ENCODE measurements around the gene PLA2G7. TPM values are rescaled to one million over a fixed set of nuclear protein-coding genes. Genes with fewer than 3 reads are reported as not detected.
"Not testable (repeated sequence)": the region's sequence is repeated elsewhere in the genome, so short reads cannot be mapped to it uniquely, and the experiment has no call there.

PLA2G7 gene
- polyA plus RNA-seq, 2 donors = 0.12 TPM

DNA sequence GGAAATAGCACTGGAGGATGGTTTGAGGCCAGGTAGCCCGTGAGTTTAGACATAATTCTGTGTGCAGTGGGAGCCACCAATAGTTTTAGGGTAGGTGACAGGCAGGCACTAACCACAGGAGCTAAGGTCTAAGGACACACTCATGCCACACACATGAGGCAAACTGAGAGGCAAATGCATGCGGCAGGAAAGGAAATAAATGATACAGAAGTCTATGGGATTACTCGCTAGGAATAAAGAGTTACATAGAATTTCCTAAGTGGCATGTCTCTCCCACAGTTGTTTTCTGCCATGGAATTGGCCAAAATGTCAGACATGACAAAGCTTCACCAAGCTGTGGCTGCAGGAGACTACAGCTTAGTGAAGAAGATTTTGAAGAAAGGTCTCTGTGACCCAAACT lies 16.5 kb upstream of the PLA2G7 start:
- WGBS, 2 donors = 60 to 69% methylated on average over 3 of the region's 3 CpGs
- Histone ChIP-seq H3K4me1 (ENCODE audit: control insufficient read depth in 2 of 2, insufficient read depth in 2 of 2, low read length in 1 of 2) (no peaks in the 10 kb centered on the region), H3K36me3 (ENCODE audit: control insufficient read depth in 2 of 2, insufficient read depth in 2 of 2, low read length in 1 of 2) (no peaks in the 10 kb centered on the region), H3K27me3 (ENCODE audit: control insufficient read depth in 1 of 2, insufficient read depth in 2 of 2, low read length in 2 of 2) (no peaks in the 10 kb centered on the region), H3K4me3 (ENCODE audit: low read depth in 1 of 2, low read length in 2 of 2) (no peak overlapping the region), H3K27ac (ENCODE audit: low read depth in 2 of 2, low read length in 1 of 2) (no peak overlapping the region), H3K9me3 (ENCODE audit: control insufficient read depth in 2 of 2, insufficient read depth in 1 of 2, low read depth in 1 of 2, low read length in 1 of 2) (no peaks in the 10 kb centered on the region)

DNA sequence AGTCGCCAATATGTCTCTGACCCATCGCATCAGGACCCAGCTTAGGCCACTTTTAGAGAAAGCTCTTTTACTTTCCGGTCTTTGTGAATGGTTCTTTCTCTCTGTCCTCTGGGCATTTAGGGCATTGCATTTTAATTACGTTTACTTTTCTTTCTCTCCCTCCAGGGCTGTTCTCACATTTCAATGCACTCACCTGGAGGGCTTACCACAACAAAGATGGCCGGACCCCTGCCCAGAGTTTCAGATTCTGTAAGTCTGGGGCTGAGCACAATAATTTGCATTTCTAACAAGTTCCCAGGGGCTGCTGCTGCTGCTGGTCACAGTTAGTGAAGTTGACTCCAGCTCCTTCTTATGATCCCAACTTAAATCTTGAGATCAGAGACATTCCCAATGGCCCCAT lies 14.6 kb upstream of the PLA2G7 start:
- Histone ChIP-seq H3K27ac (ENCODE audit: low read depth in 2 of 2, low read length in 1 of 2) (no peak overlapping the region), H3K27me3 (ENCODE audit: control insufficient read depth in 1 of 2, insufficient read depth in 2 of 2, low read length in 2 of 2) (no peaks in the 10 kb centered on the region), H3K36me3 (ENCODE audit: control insufficient read depth in 2 of 2, insufficient read depth in 2 of 2, low read length in 1 of 2) (no peaks in the 10 kb centered on the region), H3K4me3 (ENCODE audit: low read depth in 1 of 2, low read length in 2 of 2) (no peak overlapping the region), H3K4me1 (ENCODE audit: control insufficient read depth in 2 of 2, insufficient read depth in 2 of 2, low read length in 1 of 2) (no peaks in the 10 kb centered on the region), H3K9me3 (ENCODE audit: control insufficient read depth in 2 of 2, insufficient read depth in 1 of 2, low read depth in 1 of 2, low read length in 1 of 2) (no peaks in the 10 kb centered on the region)
- WGBS, 2 donors = 74 to 83% methylated on average over 5 of the region's 5 CpGs

DNA sequence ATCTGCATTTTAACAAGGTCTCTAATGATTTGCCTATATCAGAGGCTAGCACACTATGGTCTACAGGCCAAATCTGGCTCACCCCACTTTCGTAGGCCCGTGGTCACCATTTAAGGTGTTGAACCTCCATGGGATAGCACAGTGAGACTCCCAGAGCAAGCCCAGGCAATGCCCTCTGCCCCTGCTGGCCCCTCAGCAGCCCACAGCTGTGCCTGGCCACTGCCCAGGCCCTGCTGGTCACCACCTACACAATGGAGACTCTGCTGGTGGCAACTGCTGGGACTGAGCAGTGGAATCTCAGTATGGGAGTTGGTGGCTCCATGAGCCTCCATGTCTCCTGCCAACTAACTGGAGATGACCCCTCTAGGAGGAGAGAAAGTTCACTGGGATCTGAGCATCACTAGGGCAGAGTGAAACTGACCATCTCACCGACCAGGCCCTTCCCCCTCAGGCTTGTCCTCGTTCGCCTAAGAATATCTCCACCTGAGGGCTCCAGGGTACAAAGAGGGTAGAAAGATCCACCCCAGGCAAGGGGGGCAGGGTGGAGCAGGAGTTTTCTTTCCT lies 13.8 kb upstream of the PLA2G7 start:
- no peak overlapping the region for H3K27ac ChIP-seq (ENCODE audit: low read depth in 2 of 2, low read length in 1 of 2)
- H3K27me3 ChIP-seq (ENCODE audit: control insufficient read depth in 1 of 2, insufficient read depth in 2 of 2, low read length in 2 of 2) = no peaks in the 10 kb centered on the region
- H3K4me1 ChIP-seq (ENCODE audit: control insufficient read depth in 2 of 2, insufficient read depth in 2 of 2, low read length in 1 of 2) = no peaks in the 10 kb centered on the region
- WGBS, 2 donors = 90 to 91% methylated on average over 5 of the region's 5 CpGs
- no peaks in the 10 kb centered on the region for H3K36me3 ChIP-seq (ENCODE audit: control insufficient read depth in 2 of 2, insufficient read depth in 2 of 2, low read length in 1 of 2)
- H3K4me3 ChIP-seq (ENCODE audit: low read depth in 1 of 2, low read length in 2 of 2) = no peak overlapping the region
- H3K9me3 ChIP-seq (ENCODE audit: control insufficient read depth in 2 of 2, insufficient read depth in 1 of 2, low read depth in 1 of 2, low read length in 1 of 2) = no peaks in the 10 kb centered on the region

DNA sequence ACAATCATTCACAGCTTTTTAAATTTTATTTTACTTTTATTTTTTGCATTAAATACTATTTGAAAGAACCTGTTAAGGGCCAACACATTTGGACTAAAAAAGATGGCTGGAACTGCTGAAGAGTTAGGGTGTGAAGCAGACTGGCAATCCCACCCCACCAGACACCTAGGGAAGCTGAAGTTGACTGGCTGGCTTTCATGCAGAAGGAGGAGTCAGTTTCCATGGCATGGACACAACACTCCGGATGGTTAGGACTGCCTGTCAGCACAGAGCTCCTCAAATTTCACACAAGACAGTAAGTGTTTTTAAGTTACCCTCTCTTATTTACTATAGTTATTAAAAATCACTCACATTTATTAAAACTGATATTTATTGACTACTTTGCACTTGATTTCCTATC lies 11.5 kb upstream of the PLA2G7 start, which contains the start of gene ANKRD66:
ANKRD66 (plus strand) TSS at position 238 of the 400 bp plus-strand sequence. CDS start 5,016 bp downstream, outside the sequence.
- Histone ChIP-seq H3K4me1 (ENCODE audit: control insufficient read depth in 2 of 2, insufficient read depth in 2 of 2, low read length in 1 of 2) (no peaks in the 10 kb centered on the region), H3K27ac (ENCODE audit: low read depth in 2 of 2, low read length in 1 of 2) (no peak within 1 kb of the TSS), H3K27me3 (ENCODE audit: control insufficient read depth in 1 of 2, insufficient read depth in 2 of 2, low read length in 2 of 2) (no peaks in the 10 kb centered on the region), H3K4me3 (ENCODE audit: low read depth in 1 of 2, low read length in 2 of 2) (no peak within 1 kb of the TSS), H3K36me3 (ENCODE audit: control insufficient read depth in 2 of 2, insufficient read depth in 2 of 2, low read length in 1 of 2) (no peaks in the 10 kb centered on the region), H3K9me3 (ENCODE audit: control insufficient read depth in 2 of 2, insufficient read depth in 1 of 2, low read depth in 1 of 2, low read length in 1 of 2) (no peaks in the 10 kb centered on the region)
- WGBS, 2 donors = 52 to 73% methylated on average over 1 of the region's 1 CpG

DNA sequence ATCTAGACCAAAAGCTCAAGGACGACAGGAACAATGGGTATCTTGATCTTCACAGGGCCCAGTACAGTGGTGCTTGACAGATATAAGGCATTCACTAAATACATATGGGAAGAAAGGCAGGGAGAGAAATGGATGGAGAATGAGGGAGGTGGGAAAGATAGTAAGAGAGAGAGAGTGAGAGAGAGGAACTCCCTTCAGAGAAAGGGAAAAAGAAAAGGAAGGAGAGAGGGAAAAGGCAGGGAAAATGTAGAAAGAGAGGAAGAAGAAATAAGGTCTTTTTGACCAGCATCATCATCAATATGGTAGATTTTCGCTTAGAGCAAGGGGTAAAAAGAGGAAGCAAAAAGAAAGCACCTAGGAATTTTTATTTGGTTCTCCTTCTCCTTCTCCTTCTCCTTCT lies 10.8 kb upstream of the PLA2G7 start:
- Histone ChIP-seq H3K36me3 (ENCODE audit: control insufficient read depth in 2 of 2, insufficient read depth in 2 of 2, low read length in 1 of 2) (no peaks in the 10 kb centered on the region), H3K27me3 (ENCODE audit: control insufficient read depth in 1 of 2, insufficient read depth in 2 of 2, low read length in 2 of 2) (no peaks in the 10 kb centered on the region), H3K4me1 (ENCODE audit: control insufficient read depth in 2 of 2, insufficient read depth in 2 of 2, low read length in 1 of 2) (no peaks in the 10 kb centered on the region), H3K4me3 (ENCODE audit: low read depth in 1 of 2, low read length in 2 of 2) (no peak overlapping the region), H3K9me3 (ENCODE audit: control insufficient read depth in 2 of 2, insufficient read depth in 1 of 2, low read depth in 1 of 2, low read length in 1 of 2) (no peaks in the 10 kb centered on the region), H3K27ac (ENCODE audit: low read depth in 2 of 2, low read length in 1 of 2) (no peak overlapping the region)
- 65 to 66% methylated on average over 2 of the region's 2 CpGs for WGBS, 2 donors

DNA sequence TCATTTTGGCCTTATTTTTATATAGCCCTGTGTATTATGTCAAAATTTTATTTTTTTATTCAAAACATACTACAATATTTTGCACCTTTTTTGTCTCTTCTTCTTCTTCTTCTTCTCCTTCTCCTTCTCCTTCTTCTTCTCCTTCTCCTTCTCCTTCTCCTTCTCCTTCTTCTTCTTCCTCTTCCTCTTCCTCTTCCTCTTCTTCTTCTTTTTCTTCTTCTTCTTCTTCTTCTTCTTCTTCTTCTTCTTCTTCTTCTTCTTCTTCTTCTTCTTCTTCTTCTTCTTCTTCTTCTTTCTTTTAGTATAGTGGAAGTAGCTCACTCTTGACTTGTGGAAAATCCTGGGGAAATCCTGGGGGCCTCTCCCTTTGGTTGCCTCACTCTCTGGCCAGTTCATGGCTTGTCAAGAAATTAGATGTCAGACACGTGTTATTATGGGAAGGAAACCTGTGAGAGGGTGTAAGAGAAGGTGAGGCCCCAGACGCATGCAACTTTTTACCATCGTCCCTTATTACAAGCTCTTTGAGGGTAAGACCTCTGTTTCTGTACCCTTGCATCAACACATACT lies 9.1 kb upstream of the PLA2G7 start:
- WGBS, 2 donors = 75 to 84% methylated on average over 3 of the region's 3 CpGs
- H3K4me3 ChIP-seq (ENCODE audit: low read depth in 1 of 2, low read length in 2 of 2); H3K27ac ChIP-seq (ENCODE audit: low read depth in 2 of 2, low read length in 1 of 2); H3K4me1 ChIP-seq (ENCODE audit: control insufficient read depth in 2 of 2, insufficient read depth in 2 of 2, low read length in 1 of 2); H3K27me3 ChIP-seq (ENCODE audit: control insufficient read depth in 1 of 2, insufficient read depth in 2 of 2, low read length in 2 of 2); H3K9me3 ChIP-seq (ENCODE audit: control insufficient read depth in 2 of 2, insufficient read depth in 1 of 2, low read depth in 1 of 2, low read length in 1 of 2); H3K36me3 ChIP-seq (ENCODE audit: control insufficient read depth in 2 of 2, insufficient read depth in 2 of 2, low read length in 1 of 2): not testable (repeated sequence)

DNA sequence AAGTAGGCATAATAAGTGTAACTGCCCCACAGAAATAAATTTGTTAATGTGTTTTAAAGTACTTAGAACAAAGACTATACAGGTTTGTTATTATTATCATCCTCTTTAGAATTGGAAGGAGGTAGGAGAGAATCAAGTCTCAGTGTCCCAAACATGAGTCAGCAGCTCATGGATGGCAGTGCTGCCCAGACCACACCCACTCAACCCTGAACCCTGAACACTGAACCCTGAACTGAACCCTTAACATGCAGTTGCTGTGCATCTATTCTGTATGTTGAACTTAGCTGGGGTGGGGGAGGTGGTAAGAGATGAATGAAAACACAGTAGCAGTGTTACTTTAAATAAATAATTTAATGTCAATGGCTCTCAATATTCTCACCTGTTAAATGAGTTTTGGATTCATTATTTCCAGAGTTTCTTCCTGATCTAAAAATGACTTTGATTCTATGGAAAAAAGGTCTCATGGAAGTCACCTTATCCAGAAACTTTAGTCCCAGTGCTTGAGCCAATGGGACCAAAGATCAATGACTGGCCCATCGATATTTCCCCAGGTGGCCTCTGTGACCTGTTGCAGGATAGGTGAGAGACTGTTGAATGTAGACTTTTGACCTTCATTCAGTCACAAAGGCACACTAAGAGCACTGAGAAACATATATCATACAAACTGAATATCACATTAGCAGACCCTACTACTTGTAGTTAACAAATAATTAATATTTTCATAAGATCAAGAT lies 8.4 kb upstream of the PLA2G7 start:
- 68 to 86% methylated on average over 1 of the region's 1 CpG for WGBS, 2 donors

DNA sequence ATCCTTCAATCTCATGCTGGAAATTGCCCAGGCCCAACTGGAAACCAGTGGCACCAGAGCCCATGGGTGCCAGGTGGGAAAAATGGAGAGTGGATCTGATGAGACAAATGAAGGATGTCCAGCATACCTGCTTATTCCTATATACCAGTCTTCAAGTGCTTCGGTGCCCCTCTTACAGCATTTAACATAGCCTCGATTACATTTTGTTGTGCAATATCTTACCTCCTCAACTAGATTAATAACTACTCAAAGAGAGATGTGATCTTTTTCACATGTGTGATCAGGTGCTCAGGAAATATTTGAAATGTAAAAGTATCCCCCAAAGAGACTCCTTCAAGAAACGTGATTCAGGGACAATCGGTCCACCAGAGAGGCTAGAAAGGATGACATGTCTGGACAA lies 6.7 kb upstream of the PLA2G7 start:
- H3K4me3 ChIP-seq (ENCODE audit: low read depth in 1 of 2, low read length in 2 of 2) = no peak overlapping the region
- H3K27ac ChIP-seq (ENCODE audit: low read depth in 2 of 2, low read length in 1 of 2) = no peak overlapping the region
- no peaks in the 10 kb centered on the region for H3K27me3 ChIP-seq (ENCODE audit: control insufficient read depth in 1 of 2, insufficient read depth in 2 of 2, low read length in 2 of 2)
- no peaks in the 10 kb centered on the region for H3K9me3 ChIP-seq (ENCODE audit: control insufficient read depth in 2 of 2, insufficient read depth in 1 of 2, low read depth in 1 of 2, low read length in 1 of 2)
- WGBS, 2 donors = 92 to 97% methylated on average over 4 of the region's 4 CpGs
- H3K36me3 ChIP-seq (ENCODE audit: control insufficient read depth in 2 of 2, insufficient read depth in 2 of 2, low read length in 1 of 2) = no peaks in the 10 kb centered on the region
- H3K4me1 ChIP-seq (ENCODE audit: control insufficient read depth in 2 of 2, insufficient read depth in 2 of 2, low read length in 1 of 2) = no peaks in the 10 kb centered on the region

More for the DNA sequence above, 8.4 kb upstream of the PLA2G7 start:
- Histone ChIP-seq H3K27me3 (ENCODE audit: control insufficient read depth in 1 of 2, insufficient read depth in 2 of 2, low read length in 2 of 2) (no peaks in the 10 kb centered on the region), H3K9me3 (ENCODE audit: control insufficient read depth in 2 of 2, insufficient read depth in 1 of 2, low read depth in 1 of 2, low read length in 1 of 2) (no peaks in the 10 kb centered on the region), H3K4me1 (ENCODE audit: control insufficient read depth in 2 of 2, insufficient read depth in 2 of 2, low read length in 1 of 2) (no peaks in the 10 kb centered on the region), H3K27ac (ENCODE audit: low read depth in 2 of 2, low read length in 1 of 2) (no peak overlapping the region), H3K4me3 (ENCODE audit: low read depth in 1 of 2, low read length in 2 of 2) (no peak overlapping the region), H3K36me3 (ENCODE audit: control insufficient read depth in 2 of 2, insufficient read depth in 2 of 2, low read length in 1 of 2) (no peaks in the 10 kb centered on the region)

DNA sequence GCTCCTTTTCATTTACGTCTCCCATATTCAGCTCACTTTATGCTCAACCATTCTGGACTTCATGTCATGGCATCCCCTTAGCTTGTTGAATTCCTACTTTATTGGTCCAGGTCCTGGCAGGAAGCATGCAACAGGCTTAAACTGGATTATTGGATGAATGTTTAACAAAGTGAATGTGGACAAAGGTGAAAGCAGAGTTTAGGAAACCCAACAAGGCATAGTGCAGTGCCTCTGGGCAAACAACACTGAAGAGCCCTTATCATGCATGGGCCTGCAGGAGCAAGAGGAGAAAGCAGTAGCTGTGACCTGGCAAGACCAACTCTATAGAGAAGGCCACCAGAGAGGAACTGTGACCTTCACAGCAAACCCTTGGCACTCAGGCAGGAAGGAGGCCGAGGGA lies 6.3 kb upstream of the PLA2G7 start:
- Histone ChIP-seq H3K4me1 (ENCODE audit: control insufficient read depth in 2 of 2, insufficient read depth in 2 of 2, low read length in 1 of 2) (no peaks in the 10 kb centered on the region), H3K27ac (ENCODE audit: low read depth in 2 of 2, low read length in 1 of 2) (no peak overlapping the region), H3K9me3 (ENCODE audit: control insufficient read depth in 2 of 2, insufficient read depth in 1 of 2, low read depth in 1 of 2, low read length in 1 of 2) (no peaks in the 10 kb centered on the region), H3K27me3 (ENCODE audit: control insufficient read depth in 1 of 2, insufficient read depth in 2 of 2, low read length in 2 of 2) (no peaks in the 10 kb centered on the region), H3K36me3 (ENCODE audit: control insufficient read depth in 2 of 2, insufficient read depth in 2 of 2, low read length in 1 of 2) (no peaks in the 10 kb centered on the region), H3K4me3 (ENCODE audit: low read depth in 1 of 2, low read length in 2 of 2) (no peak overlapping the region)
- WGBS, 2 donors = 63 to 81% methylated on average over 2 of the region's 2 CpGs

DNA sequence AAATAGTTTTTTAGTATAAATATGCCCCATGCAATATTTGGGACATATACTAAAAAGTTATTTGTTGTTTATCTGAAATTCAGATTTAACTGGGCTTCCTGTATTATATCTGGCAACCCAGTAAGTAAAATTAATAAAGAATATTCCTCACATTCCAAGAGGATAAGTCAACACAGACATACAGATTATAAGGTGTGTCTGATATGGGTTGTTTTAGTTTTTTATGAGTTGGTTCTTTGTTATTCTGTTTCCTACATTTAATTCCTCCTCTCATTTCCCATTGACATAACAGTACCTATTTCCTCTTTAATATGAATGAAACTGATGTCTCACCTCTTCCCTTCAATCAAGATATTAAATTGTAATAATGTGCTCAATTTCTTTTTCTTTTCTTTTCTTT lies 1.7 kb upstream of the PLA2G7 start:
- H3K27me3 ChIP-seq (ENCODE audit: control insufficient read depth in 1 of 2, insufficient read depth in 2 of 2, low read length in 2 of 2) = no peaks in the 10 kb centered on the region
- H3K4me3 ChIP-seq (ENCODE audit: low read depth in 1 of 2, low read length in 2 of 2) = no peak overlapping the region
- H3K27ac ChIP-seq (ENCODE audit: low read depth in 2 of 2, low read length in 1 of 2) = no peak overlapping the region
- no peaks in the 10 kb centered on the region for H3K36me3 ChIP-seq (ENCODE audit: control insufficient read depth in 2 of 2, insufficient read depth in 2 of 2, low read length in 1 of 2)
- no peaks in the 10 kb centered on the region for H3K9me3 ChIP-seq (ENCODE audit: control insufficient read depth in 2 of 2, insufficient read depth in 1 of 2, low read depth in 1 of 2, low read length in 1 of 2)
- H3K4me1 ChIP-seq (ENCODE audit: control insufficient read depth in 2 of 2, insufficient read depth in 2 of 2, low read length in 1 of 2) = peaks cover 0 to 7% of the 10 kb centered on the region in 2 donors
